B cell (primary cell): ENCODE results near the gene PRRC2B.

Source experiments
- EZH2 ChIP-seq: IDR thresholded peaks from 2 replicates; pipeline ENCODE4 v1.6.1; 2012; ENCODE audit warnings: borderline replicate concordance, low read depth, mild to moderate bottlenecking, moderate library complexity, low read length; ENCODE audit not compliant: insufficient read depth, poor library complexity, severe bottlenecking
- TF ChIP-seq, protein P1 (sequence below): fragments of 200-600 bp; IDR thresholded peaks from one replicate; pipeline ENCODE4 v1.8.0; 2022; ENCODE audit warnings: antibody characterized with exemption, mild to moderate bottlenecking

DNA sequence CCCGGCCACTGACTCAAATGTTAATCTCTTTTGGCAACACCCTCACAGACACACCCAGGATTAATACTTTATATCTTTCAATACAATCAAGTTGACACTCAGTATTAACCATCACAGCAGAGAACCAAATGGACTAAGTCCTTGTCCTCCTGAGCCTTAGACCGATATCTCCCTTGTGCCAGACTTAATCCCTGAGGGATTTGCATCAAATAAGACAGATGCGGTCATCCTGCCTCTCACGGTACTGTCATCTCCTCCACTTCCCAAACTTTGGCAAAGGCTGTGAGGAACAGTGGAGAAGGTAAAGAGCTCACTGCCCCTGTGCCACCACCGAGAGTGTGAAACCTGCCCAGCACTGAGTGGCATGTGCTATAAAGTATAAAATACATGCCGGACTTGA is 6.5 kb upstream of the PRRC2B start:
- TF ChIP-seq, protein P1, sequence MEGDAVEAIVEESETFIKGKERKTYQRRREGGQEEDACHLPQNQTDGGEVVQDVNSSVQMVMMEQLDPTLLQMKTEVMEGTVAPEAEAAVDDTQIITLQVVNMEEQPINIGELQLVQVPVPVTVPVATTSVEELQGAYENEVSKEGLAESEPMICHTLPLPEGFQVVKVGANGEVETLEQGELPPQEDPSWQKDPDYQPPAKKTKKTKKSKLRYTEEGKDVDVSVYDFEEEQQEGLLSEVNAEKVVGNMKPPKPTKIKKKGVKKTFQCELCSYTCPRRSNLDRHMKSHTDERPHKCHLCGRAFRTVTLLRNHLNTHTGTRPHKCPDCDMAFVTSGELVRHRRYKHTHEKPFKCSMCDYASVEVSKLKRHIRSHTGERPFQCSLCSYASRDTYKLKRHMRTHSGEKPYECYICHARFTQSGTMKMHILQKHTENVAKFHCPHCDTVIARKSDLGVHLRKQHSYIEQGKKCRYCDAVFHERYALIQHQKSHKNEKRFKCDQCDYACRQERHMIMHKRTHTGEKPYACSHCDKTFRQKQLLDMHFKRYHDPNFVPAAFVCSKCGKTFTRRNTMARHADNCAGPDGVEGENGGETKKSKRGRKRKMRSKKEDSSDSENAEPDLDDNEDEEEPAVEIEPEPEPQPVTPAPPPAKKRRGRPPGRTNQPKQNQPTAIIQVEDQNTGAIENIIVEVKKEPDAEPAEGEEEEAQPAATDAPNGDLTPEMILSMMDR = no peak
- TF ChIP-seq EZH2 = no peak
